ENCODE results near the gene PPP1R14C. TPM values are rescaled to one million over a fixed set of nuclear protein-coding genes. Genes with fewer than 3 reads are reported as not detected.
A peak's percentile ranks its signal among the peaks of the same experiment; 100 is the strongest.

Gene PPP1R14C
- total and polyA plus RNA-seq, 4 donors, result 7.8 to 42.3 (median 26.4) TPM

DNA sequence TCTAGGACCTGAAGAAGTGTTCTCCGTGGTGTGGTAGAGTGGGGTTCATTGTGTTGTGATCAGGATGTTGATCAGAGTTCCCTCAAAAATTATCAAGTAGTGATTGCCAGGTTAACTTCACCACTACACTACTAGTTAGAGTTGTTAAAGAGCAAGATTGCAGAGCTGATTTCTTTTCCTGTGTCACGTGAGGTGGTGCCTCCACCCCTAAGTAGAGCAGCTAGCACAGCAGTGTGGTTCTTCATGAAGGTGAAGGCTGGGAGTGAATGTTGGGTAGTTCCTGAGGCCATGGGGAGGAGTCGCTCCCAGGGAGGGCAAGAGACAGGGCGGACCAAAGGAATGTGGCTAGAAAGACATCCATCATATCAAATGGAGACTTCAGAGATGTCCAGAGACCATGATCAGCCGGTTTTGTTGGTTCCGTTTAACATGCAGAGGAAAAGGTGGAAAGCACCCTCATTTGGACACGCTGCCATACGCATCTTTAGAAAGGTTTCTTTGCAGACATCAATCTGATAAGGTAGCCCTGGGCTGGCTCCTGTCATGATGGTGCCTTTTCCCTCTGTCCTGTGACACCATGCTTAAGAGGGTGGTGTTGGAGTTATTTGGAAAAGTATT is 146.7 kb downstream of the PPP1R14C start:
- Histone ChIP-seq H3K9me3 (ENCODE audit: control insufficient read depth, insufficient read depth, low read length) (no peaks in the 10 kb centered on the region), H3K27ac (ENCODE audit: low read depth, low read length) (no peak overlapping the region), H3K27me3 (ENCODE audit: control insufficient read depth, insufficient read depth, low read length) (no peaks in the 10 kb centered on the region), H3K4me3 (ENCODE audit: low read depth, low read length) (no peak overlapping the region), H3K4me1 (ENCODE audit: control insufficient read depth, insufficient read depth, low read length) (peaks cover 6% of the 10 kb centered on the region), H3K36me3 (ENCODE audit: control insufficient read depth, insufficient read depth, low read length) (no peaks in the 10 kb centered on the region)
- DNase-seq (ENCODE audit: low read depth in 4 of 6, low spot score in 6 of 6), result no peak
- 86% methylated on average over 4 of the region's 8 CpGs for WGBS (ENCODE audit: insufficient coverage)

DNA sequence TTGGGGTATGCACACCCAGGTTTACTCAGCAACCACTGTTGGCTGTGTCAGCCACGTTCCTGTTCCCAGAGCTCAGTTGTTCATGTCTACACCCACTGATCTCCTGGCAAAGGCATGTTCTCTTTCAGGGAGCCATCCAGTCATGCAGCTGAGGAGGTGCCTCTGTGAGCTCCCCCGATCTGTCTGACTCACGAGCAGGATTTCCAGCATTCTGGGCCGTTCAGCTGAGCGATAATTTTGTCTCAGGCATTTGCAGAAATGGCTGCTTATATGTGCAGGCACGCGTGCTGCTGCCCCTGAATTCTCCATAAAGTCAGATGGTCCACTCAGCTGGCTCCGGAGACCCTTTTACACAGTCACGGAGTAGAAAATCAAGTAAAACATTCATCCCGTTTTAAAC is 147.6 kb downstream of the PPP1R14C start:
- H3K27ac ChIP-seq (ENCODE audit: low read depth, low read length), result no peak overlapping the region
- H3K4me3 ChIP-seq (ENCODE audit: low read depth, low read length), result no peak overlapping the region
- H3K36me3 ChIP-seq (ENCODE audit: control insufficient read depth, insufficient read depth, low read length), result no peaks in the 10 kb centered on the region
- H3K9me3 ChIP-seq (ENCODE audit: control insufficient read depth, insufficient read depth, low read length), result no peaks in the 10 kb centered on the region
- peaks cover 3% of the 10 kb centered on the region for H3K4me1 ChIP-seq (ENCODE audit: control insufficient read depth, insufficient read depth, low read length)
- 71% methylated on average over 9 of the region's 10 CpGs for WGBS (ENCODE audit: insufficient coverage)
- no peaks in the 10 kb centered on the region for H3K27me3 ChIP-seq (ENCODE audit: control insufficient read depth, insufficient read depth, low read length)
- no peak for DNase-seq (ENCODE audit: low read depth in 4 of 6, low spot score in 6 of 6)

DNA sequence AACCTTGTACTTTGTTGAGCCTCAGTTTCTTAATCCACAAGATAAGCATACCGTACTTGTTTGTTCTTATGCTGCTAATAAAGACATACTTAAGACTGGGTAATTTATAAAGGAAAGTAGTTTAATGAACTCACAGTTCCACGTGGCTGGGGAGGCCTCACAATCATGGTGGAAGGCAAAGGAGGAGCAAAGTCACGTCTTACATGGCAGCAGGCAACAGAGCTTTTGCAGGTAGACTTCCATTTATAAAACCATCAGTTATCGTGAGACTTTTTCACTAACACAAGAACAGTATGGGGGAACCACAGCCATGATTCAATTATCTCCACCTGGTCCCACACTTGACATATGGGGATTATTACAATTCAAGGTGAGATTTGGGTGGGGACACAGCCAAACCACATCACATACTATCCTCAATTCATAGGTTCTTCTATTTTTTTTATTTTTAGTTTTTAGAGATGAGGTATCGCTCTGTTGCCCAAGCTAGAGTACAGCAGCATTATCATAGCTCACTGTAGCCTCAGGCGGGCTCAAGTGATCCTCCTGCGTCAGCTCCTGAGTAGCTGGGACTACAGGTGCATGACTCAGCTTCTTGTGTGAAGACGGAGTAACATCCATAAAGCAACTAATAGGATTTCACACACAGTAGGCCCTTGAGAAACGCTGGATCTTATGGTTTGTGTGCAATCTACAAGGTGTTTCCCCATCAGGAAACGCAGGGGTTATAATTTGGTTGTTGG is 149.3 kb downstream of the PPP1R14C start:
- Histone ChIP-seq H3K4me3 (ENCODE audit: low read depth, low read length) (no peak overlapping the region), H3K4me1 (ENCODE audit: control insufficient read depth, insufficient read depth, low read length) (no peaks in the 10 kb centered on the region), H3K9me3 (ENCODE audit: control insufficient read depth, insufficient read depth, low read length) (no peaks in the 10 kb centered on the region), H3K27me3 (ENCODE audit: control insufficient read depth, insufficient read depth, low read length) (no peaks in the 10 kb centered on the region), H3K27ac (ENCODE audit: low read depth, low read length) (no peak overlapping the region), H3K36me3 (ENCODE audit: control insufficient read depth, insufficient read depth, low read length) (no peaks in the 10 kb centered on the region)
- DNase-seq (ENCODE audit: low read depth in 4 of 6, low spot score in 6 of 6), result no peak
- WGBS (ENCODE audit: insufficient coverage), result 100% methylated on average over 5 of the region's 10 CpGs

DNA sequence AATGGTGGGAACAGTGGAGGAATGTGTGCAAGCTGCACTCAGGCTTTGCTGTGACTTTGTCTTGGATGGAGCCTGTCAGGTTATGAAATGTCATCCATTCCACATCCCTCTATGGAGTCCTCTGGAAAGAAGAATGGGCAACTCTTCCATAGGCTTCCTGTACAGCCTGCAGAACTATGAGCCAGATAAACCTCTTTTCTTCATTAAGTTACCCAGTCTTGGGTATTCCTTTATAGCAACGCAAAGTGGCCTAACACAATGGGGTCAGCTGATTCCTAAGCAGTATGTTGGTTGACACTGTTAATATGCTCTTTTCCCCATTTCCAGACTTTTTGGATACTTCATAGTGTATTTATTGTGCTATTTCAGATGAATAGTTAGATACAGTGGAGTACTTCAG is 150.2 kb downstream of the PPP1R14C start:
- H3K4me3 ChIP-seq (ENCODE audit: low read depth, low read length), result no peak overlapping the region
- no peaks in the 10 kb centered on the region for H3K9me3 ChIP-seq (ENCODE audit: control insufficient read depth, insufficient read depth, low read length)
- no CpG with 5 or more reads among the region's 1 CpG for WGBS (ENCODE audit: insufficient coverage)
- no peaks in the 10 kb centered on the region for H3K4me1 ChIP-seq (ENCODE audit: control insufficient read depth, insufficient read depth, low read length)
- H3K27me3 ChIP-seq (ENCODE audit: control insufficient read depth, insufficient read depth, low read length), result no peaks in the 10 kb centered on the region
- DNase-seq (ENCODE audit: low read depth in 4 of 6, low spot score in 6 of 6), result no peak
- no peaks in the 10 kb centered on the region for H3K36me3 ChIP-seq (ENCODE audit: control insufficient read depth, insufficient read depth, low read length)
- no peak overlapping the region for H3K27ac ChIP-seq (ENCODE audit: low read depth, low read length)

DNA sequence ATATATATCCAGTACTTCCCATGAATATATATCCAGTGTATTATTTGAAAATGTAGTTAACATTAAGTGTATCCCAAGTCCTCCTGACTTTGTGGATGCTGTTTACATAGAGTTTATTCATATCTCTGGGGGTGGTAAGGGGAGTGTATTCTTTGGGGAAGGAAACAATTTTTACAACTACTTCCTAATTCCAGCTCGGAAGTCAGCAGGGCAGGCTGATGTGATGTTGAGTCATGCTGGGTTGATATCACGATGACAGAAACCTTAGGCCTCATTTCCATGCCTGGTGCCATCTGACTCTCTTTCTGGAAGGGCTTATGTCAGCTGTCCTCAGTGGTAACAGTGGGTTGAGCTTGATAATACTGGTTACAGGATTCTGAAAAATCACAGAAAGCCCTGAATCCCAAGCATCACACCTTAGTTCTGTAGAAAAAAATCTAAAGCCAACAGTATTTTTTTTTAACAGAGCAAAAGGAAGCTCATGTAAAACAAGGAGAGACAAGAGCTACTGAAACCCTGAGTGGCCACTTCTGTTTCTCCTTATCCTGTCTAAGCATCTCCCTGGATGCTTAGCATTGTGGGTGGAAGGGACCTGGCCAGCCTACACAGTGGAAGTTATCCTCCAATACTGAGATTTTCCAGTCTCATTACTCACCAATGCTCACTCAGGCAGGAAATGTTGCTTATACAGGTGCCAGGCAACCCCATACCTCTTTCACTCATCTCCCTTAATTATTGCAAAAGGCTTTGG is 150.8 kb downstream of the PPP1R14C start:
- WGBS (ENCODE audit: insufficient coverage), result no CpG with 5 or more reads among the region's 2 CpGs
- Histone ChIP-seq H3K27me3 (ENCODE audit: control insufficient read depth, insufficient read depth, low read length) (no peaks in the 10 kb centered on the region), H3K4me1 (ENCODE audit: control insufficient read depth, insufficient read depth, low read length) (no peaks in the 10 kb centered on the region), H3K9me3 (ENCODE audit: control insufficient read depth, insufficient read depth, low read length) (no peaks in the 10 kb centered on the region), H3K27ac (ENCODE audit: low read depth, low read length) (no peak overlapping the region), H3K4me3 (ENCODE audit: low read depth, low read length) (no peak overlapping the region), H3K36me3 (ENCODE audit: control insufficient read depth, insufficient read depth, low read length) (no peaks in the 10 kb centered on the region)
- no peak for DNase-seq (ENCODE audit: low read depth in 4 of 6, low spot score in 6 of 6)

DNA sequence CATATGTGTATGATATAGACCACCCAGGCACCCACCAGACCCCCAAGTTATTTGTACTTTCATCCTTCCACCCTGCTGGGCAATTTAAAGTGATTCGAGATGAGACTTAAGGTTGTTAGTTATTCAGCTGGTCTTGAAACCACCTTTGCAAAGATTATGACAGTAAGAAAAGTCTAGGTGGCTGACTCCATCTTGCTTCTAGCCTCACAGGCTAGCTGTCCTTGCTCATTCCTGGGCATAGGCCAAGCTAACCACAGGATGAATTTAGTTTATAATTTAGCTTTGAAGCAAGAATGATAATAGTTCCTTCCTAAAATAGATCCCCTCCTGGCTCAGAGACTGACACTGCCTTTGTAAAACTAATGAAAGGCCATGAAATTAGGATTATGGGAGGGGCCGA is 154.0 kb downstream of the PPP1R14C start:
- H3K36me3 ChIP-seq (ENCODE audit: control insufficient read depth, insufficient read depth, low read length), result no peaks in the 10 kb centered on the region
- DNase-seq (ENCODE audit: low read depth in 4 of 6, low spot score in 6 of 6), result no peak
- H3K27ac ChIP-seq (ENCODE audit: low read depth, low read length), result no peak overlapping the region
- no peaks in the 10 kb centered on the region for H3K9me3 ChIP-seq (ENCODE audit: control insufficient read depth, insufficient read depth, low read length)
- H3K4me1 ChIP-seq (ENCODE audit: control insufficient read depth, insufficient read depth, low read length), result peaks cover 2% of the 10 kb centered on the region
- H3K27me3 ChIP-seq (ENCODE audit: control insufficient read depth, insufficient read depth, low read length), result no peaks in the 10 kb centered on the region
- no CpG with 5 or more reads among the region's 2 CpGs for WGBS (ENCODE audit: insufficient coverage)
- no peak overlapping the region for H3K4me3 ChIP-seq (ENCODE audit: low read depth, low read length)

DNA sequence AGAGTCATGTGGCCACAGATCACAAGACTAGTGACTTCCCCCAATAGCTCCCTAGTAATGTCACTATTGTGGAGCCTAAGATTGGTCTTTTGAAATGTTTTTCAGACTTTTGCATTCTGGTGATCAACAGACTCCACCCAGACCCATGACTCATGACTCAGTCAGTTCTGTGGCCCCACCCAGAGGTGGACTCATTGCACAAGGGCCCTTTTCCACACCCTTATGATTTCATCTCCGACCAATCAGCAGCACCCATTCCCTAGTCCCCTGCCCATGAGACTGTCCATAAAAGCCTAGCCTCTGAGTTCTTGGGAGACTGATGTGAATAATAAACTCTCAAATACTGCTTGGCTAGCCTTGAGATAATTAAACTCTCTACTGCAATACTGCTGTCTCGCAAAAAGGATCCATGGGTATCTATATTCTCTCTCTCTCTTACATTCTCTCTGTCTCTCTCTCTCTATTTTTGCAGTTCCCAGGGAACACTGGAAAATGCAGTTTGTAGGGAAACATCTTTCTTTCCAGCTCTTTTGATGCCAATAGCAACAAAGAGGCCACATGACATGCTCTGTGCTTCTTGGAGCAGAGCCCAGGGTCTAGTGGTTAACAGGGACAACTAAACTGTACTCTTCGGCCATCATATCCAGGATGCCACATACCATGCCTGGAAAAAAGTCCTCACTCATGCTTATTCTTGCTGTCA is 154.6 kb downstream of the PPP1R14C start:
- no peaks in the 10 kb centered on the region for H3K27me3 ChIP-seq (ENCODE audit: control insufficient read depth, insufficient read depth, low read length)
- WGBS (ENCODE audit: insufficient coverage), result 20% methylated on average over 1 of the region's 3 CpGs
- H3K4me3 ChIP-seq (ENCODE audit: low read depth, low read length), result no peak overlapping the region
- DNase-seq (ENCODE audit: low read depth in 4 of 6, low spot score in 6 of 6), result peak in 4 of 6 donors; percentile 51 to 84 (median 74)
- H3K9me3 ChIP-seq (ENCODE audit: control insufficient read depth, insufficient read depth, low read length), result no peaks in the 10 kb centered on the region
- H3K4me1 ChIP-seq (ENCODE audit: control insufficient read depth, insufficient read depth, low read length), result peaks cover 3% of the 10 kb centered on the region
- no peaks in the 10 kb centered on the region for H3K36me3 ChIP-seq (ENCODE audit: control insufficient read depth, insufficient read depth, low read length)
- H3K27ac ChIP-seq (ENCODE audit: low read depth, low read length), result peak overlapping the region; percentile 63

DNA sequence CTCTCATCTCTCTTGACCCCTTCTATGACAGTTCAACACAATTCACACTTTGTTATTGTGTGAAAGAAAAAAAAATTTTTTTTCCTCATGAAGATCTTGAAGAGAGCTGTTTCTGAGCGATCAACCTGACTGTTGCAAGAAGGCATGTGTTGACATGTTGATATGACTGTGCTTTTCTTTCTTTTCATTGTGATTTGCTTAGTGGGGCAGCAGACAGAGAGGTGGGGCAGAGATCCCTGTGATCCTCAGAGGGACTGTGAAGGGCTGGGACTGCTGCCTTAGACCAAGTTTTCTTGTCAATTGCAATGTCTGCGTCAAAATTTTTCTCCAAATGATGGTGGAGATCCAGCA is 155.2 kb downstream of the PPP1R14C start:
- Histone ChIP-seq H3K4me1 (ENCODE audit: control insufficient read depth, insufficient read depth, low read length) (peaks cover 3% of the 10 kb centered on the region), H3K4me3 (ENCODE audit: low read depth, low read length) (no peak overlapping the region), H3K9me3 (ENCODE audit: control insufficient read depth, insufficient read depth, low read length) (no peaks in the 10 kb centered on the region), H3K27ac (ENCODE audit: low read depth, low read length) (no peak overlapping the region), H3K36me3 (ENCODE audit: control insufficient read depth, insufficient read depth, low read length) (no peaks in the 10 kb centered on the region), H3K27me3 (ENCODE audit: control insufficient read depth, insufficient read depth, low read length) (no peaks in the 10 kb centered on the region)
- DNase-seq (ENCODE audit: low read depth in 4 of 6, low spot score in 6 of 6), result no peak
- 100% methylated on average over 1 of the region's 2 CpGs for WGBS (ENCODE audit: insufficient coverage)

DNA sequence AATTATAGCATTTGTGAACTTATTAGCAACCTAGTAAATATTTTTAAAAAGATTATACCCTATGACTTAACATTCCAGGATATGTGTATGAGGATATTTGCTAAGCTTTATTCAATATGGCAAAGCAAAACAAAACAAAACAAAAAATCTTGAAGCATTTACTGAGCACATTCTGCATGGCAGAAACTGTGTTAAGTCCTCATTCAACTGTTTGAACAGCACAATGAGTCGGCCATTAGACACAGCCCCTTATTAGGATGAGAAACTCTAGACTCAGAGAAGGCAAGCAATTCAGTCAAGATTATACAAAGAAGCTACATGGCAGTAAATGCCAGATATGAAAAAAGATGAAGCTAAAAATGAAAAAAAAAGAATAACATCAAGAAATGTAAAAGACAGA is 155.8 kb downstream of the PPP1R14C start:
- Histone ChIP-seq H3K9me3 (ENCODE audit: control insufficient read depth, insufficient read depth, low read length) (no peaks in the 10 kb centered on the region), H3K4me1 (ENCODE audit: control insufficient read depth, insufficient read depth, low read length) (peaks cover 3% of the 10 kb centered on the region), H3K27me3 (ENCODE audit: control insufficient read depth, insufficient read depth, low read length) (no peaks in the 10 kb centered on the region), H3K27ac (ENCODE audit: low read depth, low read length) (no peak overlapping the region), H3K4me3 (ENCODE audit: low read depth, low read length) (no peak overlapping the region), H3K36me3 (ENCODE audit: control insufficient read depth, insufficient read depth, low read length) (no peaks in the 10 kb centered on the region)
- no peak for DNase-seq (ENCODE audit: low read depth in 4 of 6, low spot score in 6 of 6)
- WGBS (ENCODE audit: insufficient coverage), result no CpG with 5 or more reads among the region's 1 CpG
